NCI-H1092 (cell line): ENCODE data around the gene LINC00237.

Experiments used
- DNase-seq: peaks from one replicate; lab custom pipeline; 2025; lab: John Stamatoyannopoulos, UW

LINC00237 gene

GRCh38 chr20:21096321-21097043 is 9.7 kb downstream of the LINC00237 start:
- peak; percentile 30 for DNase-seq

GRCh38 chr20:21092806-21093205 is 13.4 kb downstream of the LINC00237 start:
- DNase-seq: no peak

DNA sequence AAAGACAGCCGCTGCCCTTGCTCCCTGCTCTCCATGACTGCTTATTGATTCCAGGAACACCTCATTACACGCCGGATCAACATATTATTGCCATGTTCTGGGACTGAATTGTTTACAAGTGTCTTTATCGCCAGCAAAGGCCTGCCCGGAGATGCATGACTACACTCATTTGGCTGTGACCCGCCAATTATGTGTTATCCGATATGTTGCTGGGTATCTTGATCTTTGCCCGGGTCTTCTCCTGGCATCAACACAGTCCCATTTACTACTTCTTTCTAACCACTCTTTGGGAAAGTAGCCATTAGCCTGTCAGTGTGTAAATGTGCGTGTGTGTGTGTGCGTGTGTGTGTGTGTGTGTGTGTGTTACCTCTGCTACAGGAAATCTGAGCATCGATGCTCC is 15.4 kb downstream of the LINC00237 start:
- DNase-seq: peak; percentile 54

DNA sequence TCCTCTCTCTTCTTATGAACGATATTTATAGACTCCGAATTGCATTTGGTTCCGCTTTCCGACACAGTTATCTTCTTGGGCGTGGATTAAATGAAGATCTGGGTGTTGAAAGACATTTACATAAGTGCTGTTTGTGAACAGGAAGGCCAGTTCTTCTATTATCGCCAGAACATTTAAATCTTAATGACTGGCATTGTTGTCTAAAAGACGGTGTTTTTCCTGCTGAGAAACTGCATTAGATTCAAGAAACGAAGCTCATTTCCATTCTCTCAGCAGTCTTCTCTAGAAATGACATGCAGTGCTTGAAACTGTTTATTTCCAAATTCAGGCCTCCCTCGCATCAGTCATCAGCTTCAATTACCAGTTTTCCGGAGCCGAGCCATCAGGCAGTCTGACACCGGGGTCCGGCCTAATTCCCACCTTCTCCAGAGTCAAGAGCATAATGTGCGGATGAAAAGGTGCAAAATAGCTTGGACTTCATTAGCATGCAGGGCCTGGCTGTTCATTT is 16.0 kb downstream of the LINC00237 start:
- DNase-seq: no peak

DNA sequence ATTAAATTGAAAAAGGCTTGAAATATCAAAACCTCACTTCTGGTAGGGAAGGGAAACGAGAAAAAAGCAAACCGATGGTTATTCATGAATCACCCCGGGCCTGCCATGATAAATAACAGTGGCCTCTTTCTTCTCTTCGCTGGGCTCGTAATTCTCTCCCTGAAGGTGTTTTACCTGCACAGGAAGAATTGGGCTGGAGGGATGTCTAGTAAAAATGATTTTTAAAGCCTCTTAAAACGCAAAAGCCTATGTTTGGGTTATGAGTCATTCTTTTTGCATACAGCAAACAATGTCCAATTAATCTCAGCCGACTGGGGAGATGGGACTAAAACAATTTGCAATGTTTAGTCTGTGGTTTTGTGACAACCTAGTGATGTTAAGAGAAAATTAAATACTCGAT is 16.8 kb downstream of the LINC00237 start:
- DNase-seq: no peak

DNA sequence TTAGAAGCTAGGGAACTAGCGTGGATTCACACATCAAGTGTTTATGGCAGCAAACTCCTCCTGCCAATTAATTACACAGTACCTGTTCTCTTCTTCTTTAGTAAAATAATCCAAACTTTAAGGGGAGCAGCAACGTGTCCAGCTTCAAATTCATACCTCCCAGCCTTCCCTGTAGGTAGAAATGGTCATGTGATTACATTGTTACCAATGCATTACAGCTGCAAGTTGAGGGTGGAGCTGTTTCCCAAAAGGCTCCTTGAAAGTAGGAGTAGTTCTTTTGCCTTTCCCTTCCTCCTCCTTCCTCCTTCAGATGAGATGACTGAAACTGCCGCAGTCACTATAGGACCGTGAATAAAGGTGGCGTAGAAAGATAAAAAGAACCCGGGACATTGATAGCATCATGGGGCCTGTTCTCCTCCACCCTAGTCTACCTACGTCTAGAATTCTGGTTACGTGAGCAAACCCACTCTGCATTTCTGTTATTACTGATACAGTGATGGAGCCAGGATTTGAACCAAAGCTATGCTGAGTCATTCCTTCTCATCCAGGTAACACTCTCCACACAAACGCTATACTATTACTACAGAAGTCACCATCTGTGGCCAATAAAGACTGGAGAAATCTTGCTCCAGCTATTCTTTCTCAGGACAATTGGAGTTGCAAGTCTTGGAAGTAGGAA is 18.2 kb downstream of the LINC00237 start:
- no peak for DNase-seq

DNA sequence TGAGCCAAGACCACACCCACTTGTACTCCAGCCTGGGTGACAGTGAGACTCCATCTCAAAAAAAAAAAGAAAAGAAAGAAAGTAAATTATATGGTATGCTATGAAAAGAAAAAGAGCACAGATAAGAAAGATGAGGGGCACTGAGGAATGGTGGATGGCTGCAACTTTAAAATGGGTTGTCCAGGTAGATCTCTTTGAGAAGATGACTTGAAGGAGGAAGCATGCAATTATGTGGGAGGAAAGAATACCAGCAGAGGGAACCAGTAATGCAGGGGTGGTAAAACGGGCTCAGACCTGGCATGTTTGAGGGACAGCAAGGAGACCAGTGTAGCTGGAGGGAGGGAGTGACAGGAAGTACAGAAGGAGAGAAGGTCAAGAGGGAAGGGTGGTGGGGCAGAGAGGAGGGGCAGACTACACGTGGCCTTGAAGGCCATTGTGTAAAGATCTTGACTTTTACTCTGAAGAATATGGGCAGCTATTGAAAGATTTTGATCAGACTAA is 22.3 kb downstream of the LINC00237 start:
- no peak for DNase-seq

DNA sequence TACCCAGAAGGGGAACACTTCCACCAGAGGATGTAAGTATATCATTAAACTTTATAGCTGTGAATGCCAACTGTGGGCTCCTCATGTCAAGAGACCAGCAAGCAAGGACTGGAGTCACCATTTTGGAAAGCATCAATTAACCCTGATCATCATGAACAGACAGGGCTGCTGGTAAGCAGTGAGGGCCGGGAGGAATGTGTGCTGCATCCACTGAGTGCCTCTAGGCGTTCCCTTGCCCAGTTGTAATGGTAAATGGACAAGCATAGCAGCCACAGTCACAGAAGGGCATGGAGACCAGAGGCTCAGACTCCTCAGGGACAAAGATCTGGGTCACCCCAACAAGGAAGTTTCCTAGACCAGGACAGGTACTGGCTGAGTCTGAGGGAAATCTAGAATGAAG is 23.6 kb downstream of the LINC00237 start:
- no peak for DNase-seq

- no peak for DNase-seq
Observed at GRCh38 chr20:21077809-21078345, 28.3 kb downstream of the LINC00237 start.

- DNase-seq: no peak
Observed at GRCh38 chr20:21076073-21076472, 30.1 kb downstream of the LINC00237 start.

DNA sequence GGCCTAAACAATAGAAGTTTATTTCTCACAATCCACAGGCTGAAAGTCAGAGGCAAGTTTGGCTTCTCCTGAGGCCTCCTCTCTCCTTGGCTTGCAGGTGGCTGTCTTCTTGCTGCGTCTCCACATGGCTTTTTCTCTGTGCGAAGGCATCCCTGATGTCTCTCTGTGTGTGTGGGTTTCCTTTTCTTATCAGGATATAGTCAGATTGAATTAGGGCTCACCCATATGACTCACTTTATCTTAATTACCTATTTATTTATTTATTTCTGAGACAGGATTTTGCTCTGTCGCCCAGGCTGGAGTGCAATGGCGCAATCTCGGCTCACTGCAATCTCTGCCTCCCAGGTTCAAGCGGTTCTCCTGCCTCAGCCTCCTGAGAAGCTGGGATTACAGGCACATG is 30.7 kb downstream of the LINC00237 start:
- DNase-seq: no peak

GRCh38 chr20:21074605-21075336 is 31.4 kb downstream of the LINC00237 start:
- no peak for DNase-seq

DNA sequence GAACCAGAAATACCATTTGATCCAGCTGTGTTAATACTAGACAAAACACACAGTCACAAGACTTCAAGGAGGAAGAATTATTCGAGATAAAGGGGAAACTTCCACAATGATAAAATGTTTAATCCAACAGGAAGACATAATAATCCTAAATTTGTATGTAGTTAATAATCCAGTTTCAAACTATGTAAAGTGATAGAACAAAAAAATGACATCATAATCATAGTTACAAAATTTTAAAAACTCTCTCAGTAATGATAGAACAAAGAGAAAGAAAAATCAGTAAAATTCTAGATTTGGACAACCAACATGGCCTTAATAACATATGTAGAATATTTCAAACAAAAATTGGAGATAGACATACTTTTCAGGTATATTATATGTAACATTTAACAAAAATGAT is 38.9 kb downstream of the LINC00237 start:
- DNase-seq: no peak

GRCh38 chr20:21064924-21065323 is 41.2 kb downstream of the LINC00237 start:
- DNase-seq: no peak

- no peak for DNase-seq
Observed at GRCh38 chr20:21063276-21063675, 42.9 kb downstream of the LINC00237 start.

DNA sequence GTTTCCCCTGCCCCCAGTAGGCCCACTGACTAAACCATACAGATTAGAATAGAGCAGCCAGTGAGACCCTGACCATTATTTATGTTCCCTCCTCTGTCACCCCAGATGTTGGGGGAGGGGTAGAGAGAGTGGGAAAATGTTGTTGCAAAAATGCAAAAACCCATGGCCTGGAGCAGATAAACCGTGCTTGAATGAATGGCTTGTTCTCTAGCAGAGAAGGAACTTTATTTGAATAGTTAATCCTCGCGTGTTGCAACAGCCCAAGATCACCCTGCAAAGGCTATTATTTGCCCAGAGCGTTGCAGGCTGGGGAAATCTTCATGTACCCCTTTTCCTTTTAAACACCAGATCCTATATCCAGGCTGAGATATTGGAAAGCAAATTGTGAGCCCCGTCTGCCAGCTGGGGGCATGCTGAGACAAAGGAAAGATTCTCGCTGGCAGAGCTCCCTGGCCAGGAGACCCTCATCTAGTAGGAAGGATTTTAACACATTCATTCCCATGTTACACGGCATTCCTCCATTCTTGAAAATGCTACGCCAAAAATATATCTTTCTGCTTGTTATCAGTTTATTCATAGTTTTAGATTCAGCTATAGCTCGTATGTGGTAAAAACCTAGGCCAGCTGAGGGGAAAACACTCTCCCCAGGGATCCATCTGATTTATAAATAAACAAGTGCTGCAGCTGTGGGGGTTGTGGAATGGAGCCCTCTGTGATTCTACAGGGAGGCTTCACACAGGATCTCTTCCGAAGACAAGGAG is 53.0 kb downstream of the LINC00237 start:
- DNase-seq: peak; percentile 50

GRCh38 chr20:21052686-21053001 is 53.5 kb downstream of the LINC00237 start:
- no peak for DNase-seq

GRCh38 chr20:21052241-21052640 is 53.9 kb downstream of the LINC00237 start:
- no peak for DNase-seq

- DNase-seq: no peak
Observed at GRCh38 chr20:21050710-21051109, 55.4 kb downstream of the LINC00237 start.

DNA sequence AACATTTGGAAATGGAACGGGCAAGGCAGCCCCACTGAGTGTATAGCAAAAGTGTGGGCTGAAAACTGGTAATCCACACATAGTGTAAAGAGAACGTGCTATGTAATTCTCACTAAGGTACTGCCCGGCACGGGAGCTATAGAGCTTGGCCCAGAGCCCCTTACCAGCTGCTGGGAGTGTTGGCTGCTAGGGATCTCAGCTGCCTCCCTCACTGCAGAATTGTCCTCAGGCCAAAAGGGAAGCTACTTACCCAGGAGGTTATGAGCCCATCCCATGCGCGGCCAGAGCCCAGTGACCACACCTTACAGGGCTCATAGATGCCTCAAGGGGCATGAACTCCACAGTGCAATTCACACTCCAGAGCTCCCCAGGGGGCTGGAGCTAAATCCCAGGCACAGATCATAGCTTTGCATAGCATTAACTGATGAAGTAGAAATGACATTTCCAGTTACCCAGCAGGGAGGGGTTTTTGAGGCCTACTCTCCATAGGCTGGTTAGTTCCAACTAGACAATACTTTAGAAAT is 56.8 kb downstream of the LINC00237 start:
- DNase-seq: no peak

- no peak for DNase-seq
Observed at GRCh38 chr20:21048841-21049273, 57.3 kb downstream of the LINC00237 start.
